HepG2 (cell line): Measurements from ENCODE around the gene OLR1. TPM values are rescaled to one million over a fixed set of nuclear protein-coding genes. Genes with fewer than 3 reads are reported as not detected.

Source experiments
- ATAC-seq: fragments of 200-7000 bp; cut with Tn5 transposase; 3 replicates; pipeline ENCODE4 v1.9.1; 2020; ENCODE audit warnings: mild to moderate bottlenecking, moderate library complexity
- BruUV-seq: library from RNA; stranded (reverse); fragments of 400-500 nt; replicated peaks from 2 replicates; lab custom pipeline; 2021; lab: Mats Ljungman, UMichigan
- CTCF ChIA-PET: fragments of 300-600 bp; formaldehyde crosslinking; extraction: SDS; loops from one replicate; lab custom pipeline; 2021; ENCODE audit warnings: low total read pairs, inconsistent platforms, low intra/inter-chr PET ratio; lab: Yijun Ruan, JAX
- POLR2A ChIA-PET: fragments of 350-600 bp; sonication (Branson Sonifier 250); formaldehyde crosslinking; loops from one replicate; lab custom pipeline; 2020; ENCODE audit warnings: antibody characterized with exemption, inconsistent platforms; lab: Yijun Ruan, JAX
- DNase-seq: peaks from one replicate; pipeline ENCODE4 v3.0.0-alpha.2; 2015; ENCODE audit warnings: low spot score
- FAIRE-seq: peaks from 3 replicates; lab custom pipeline; 2011; peaks lifted over from hg19 to GRCh38; lab: Jason Lieb, UNC
- H2AFZ ChIP-seq: one replicate; pipeline ENCODE4 v1.6.1; 2011; ENCODE audit warnings: low read length, inconsistent platforms
- H3K27ac ChIP-seq: fragments of 300-600 bp; 3 replicates; pipeline ENCODE4 v1.8.0; 2011; ENCODE audit warnings: mixed run types, mild to moderate bottlenecking, mixed read lengths, low read length, inconsistent platforms; ENCODE audit not compliant: insufficient read depth; ENCODE audit errors: extremely low read length
- H3K27me3 ChIP-seq, 2 experiments: fragments of 200-600 bp in 1 of 2; 2 replicates in 1 of 2; 3 replicates in 1 of 2; pipeline versions ENCODE4 v1.6.0 to v1.8.0; 2011; ENCODE audit warnings: low read length in 2 of 2, mild to moderate bottlenecking in 2 of 2, moderate library complexity in 2 of 2, inconsistent platforms in 1 of 2; ENCODE audit not compliant: insufficient read depth in 2 of 2, control insufficient read depth in 1 of 2
- H3K36me3 ChIP-seq, 2 experiments: fragments of 200-600 bp in 1 of 2; replicated peaks in 1 of 2; 2 replicates in 1 of 2; 3 replicates in 1 of 2; pipeline versions ENCODE4 v1.5.1 to v1.8.0; 2011; ENCODE audit warnings: low read length in 2 of 2, inconsistent platforms in 1 of 2; ENCODE audit not compliant: insufficient read depth in 2 of 2, control insufficient read depth in 1 of 2
- H3K4me1 ChIP-seq: 2 replicates; pipeline ENCODE4 v1.5.1; 2012; ENCODE audit warnings: low read length, inconsistent platforms; ENCODE audit not compliant: insufficient read depth
- H3K4me2 ChIP-seq: 2 replicates; pipeline ENCODE4 v1.6.0; 2011; ENCODE audit warnings: low read depth, low read length, inconsistent platforms
- H3K4me3 ChIP-seq, 3 experiments: fragments of 200-600 bp in 1 of 3; sonication (generic), shearing (Covaris generic) in 1 of 3; replicated peaks in 1 of 3; 2 replicates each; pipeline ENCODE4 v1.5.1; 2011 to 2016; ENCODE audit warnings: low read length in 3 of 3, inconsistent platforms in 2 of 3, low read depth in 2 of 3, mild to moderate bottlenecking in 2 of 3, control low read depth in 1 of 3, mixed read lengths in 1 of 3; ENCODE audit not compliant: insufficient read depth in 1 of 3
- H3K79me2 ChIP-seq: one replicate; pipeline ENCODE4 v1.6.1; 2011; ENCODE audit warnings: low read length, inconsistent platforms; ENCODE audit not compliant: insufficient read depth
- H3K9ac ChIP-seq: 2 replicates; pipeline ENCODE4 v1.6.0; 2011; ENCODE audit warnings: mild to moderate bottlenecking, low read depth, low read length, inconsistent platforms; ENCODE audit not compliant: insufficient read depth
- H3K9me3 ChIP-seq: 2 replicates; pipeline ENCODE4 v1.5.1; 2012; ENCODE audit warnings: mild to moderate bottlenecking, low read length
- H4K20me1 ChIP-seq: 2 replicates; pipeline ENCODE4 v1.6.0; 2011; ENCODE audit warnings: inconsistent platforms, mild to moderate bottlenecking, low read length, moderate library complexity; ENCODE audit not compliant: insufficient read depth
- ELF4 ChIP-seq: sonication (generic); formaldehyde crosslinking; IDR thresholded peaks from 2 replicates; pipeline ENCODE4 v1.5.0; 2020; ENCODE audit warnings: missing genetic modification reagents, mild to moderate bottlenecking, moderate library complexity, borderline replicate concordance
- KDM5A ChIP-seq: fragments of 200-600 bp; sonication (generic); IDR thresholded peaks from 2 replicates; pipeline ENCODE4 v1.7.0; 2018; ENCODE audit warnings: antibody characterized with exemption, mild to moderate bottlenecking, low read length, borderline replicate concordance
- NFE2L1 ChIP-seq: sonication (generic); formaldehyde crosslinking; IDR thresholded peaks from 2 replicates; pipeline ENCODE4 v1.4.0; 2020; ENCODE audit warnings: missing genetic modification reagents, mild to moderate bottlenecking, borderline replicate concordance
- NR2C2 ChIP-seq: sonication (generic); formaldehyde crosslinking; IDR thresholded peaks from 2 replicates; pipeline ENCODE4 v1.4.0; 2020; ENCODE audit warnings: missing genetic modification reagents, mild to moderate bottlenecking, moderate library complexity, borderline replicate concordance
- SALL2 ChIP-seq: sonication (generic); formaldehyde crosslinking; IDR thresholded peaks from 2 replicates; pipeline ENCODE4 v1.8.1; 2023; ENCODE audit warnings: mild to moderate bottlenecking, missing genetic modification reagents, inconsistent platforms
- SUZ12 ChIP-seq: fragments of 150-350 bp; IDR thresholded peaks from 2 replicates; pipeline ENCODE4 v1.6.1; 2014; ENCODE audit warnings: low read depth, low read length
- TBP ChIP-seq: sonication (generic); formaldehyde crosslinking; IDR thresholded peaks from 2 replicates; pipeline ENCODE4 v1.5.0; 2020; ENCODE audit warnings: missing genetic modification reagents
- TMF1 ChIP-seq: sonication (generic); formaldehyde crosslinking; IDR thresholded peaks from 2 replicates; pipeline ENCODE4 v1.8.1; 2022; ENCODE audit warnings: low read depth, missing genetic modification reagents
- ZNF34 ChIP-seq: sonication (generic); formaldehyde crosslinking; IDR thresholded peaks from 2 replicates; pipeline ENCODE4 v1.4.0; 2020; ENCODE audit warnings: mild to moderate bottlenecking, missing genetic modification reagents, borderline replicate concordance
- ZNF572 ChIP-seq: sonication (generic); formaldehyde crosslinking; IDR thresholded peaks from 2 replicates; pipeline ENCODE4 v1.5.1; 2020; ENCODE audit warnings: mild to moderate bottlenecking, missing genetic modification reagents
- WGBS: methylation state at CpG from one replicate; pipeline ENCODE4 v1.1.6; 2017; ENCODE audit warnings: low lambda C conversion rate; 5-methylcytosine and 5-hydroxymethylcytosine counted together
- in situ Hi-C: cut with HindIII; loops from 2 replicates; pipeline ENCODE4 v1.10.0; 2017; ENCODE audit warnings: low pct_unique_long_range_greater_than_20kb; ENCODE audit not compliant: extremely low pct_ligation_motif_present
- intact Hi-C: fragments of 100-400 bp; cut with micrococcal nuclease; formaldehyde crosslinking; loops from one replicate; pipeline ENCODE4 v1.10.0; 2022; ENCODE audit not compliant: unreplicated experiment
- polyA plus RNA-seq, 8 experiments: library from polyadenylated mRNA; depleted of rRNA in 3 of 8; stranded (reverse) in 7 of 8; unstranded in 1 of 8; fragments of >200 nt; fragmentation: Illumina TruSeq in 4 of 8; extraction: Trizol in 4 of 8; gene quantifications; 2 replicates each; pipeline versions ENCODE4 v1.2.1 to v1.2.3, GENCODE V29; 2011 to 2016; ENCODE audit warnings: low read depth in 4 of 8, missing spikeins in 1 of 8, mixed read lengths in 1 of 8; ENCODE audit not compliant: insufficient read depth in 1 of 8
- total RNA-seq, 5 experiments: library from RNA; depleted of rRNA; stranded (reverse); fragments of >200 nt; fragmentation: Illumina TruSeq; extraction: Trizol; gene quantifications; 2 replicates each; pipeline ENCODE4 v1.2.3, GENCODE V29; 2016; ENCODE audit warnings: low read depth in 1 of 5
- TF ChIP-seq, protein P1 (sequence below): sonication (generic); formaldehyde crosslinking; IDR thresholded peaks from 2 replicates; pipeline ENCODE4 v1.9.0; 2021; ENCODE audit warnings: missing genetic modification reagents, mild to moderate bottlenecking, borderline replicate concordance
- TF ChIP-seq, protein P2 (sequence below): sonication (generic); formaldehyde crosslinking; IDR thresholded peaks from 2 replicates; pipeline ENCODE4 v1.5.0; 2020; ENCODE audit warnings: missing genetic modification reagents

The OLR1 gene
- total and polyA plus RNA-seq, 2 of the 13 experiments (the other 11 are each of a cell fraction or from before 2014, with no cell fraction given) = not detected

DNA sequence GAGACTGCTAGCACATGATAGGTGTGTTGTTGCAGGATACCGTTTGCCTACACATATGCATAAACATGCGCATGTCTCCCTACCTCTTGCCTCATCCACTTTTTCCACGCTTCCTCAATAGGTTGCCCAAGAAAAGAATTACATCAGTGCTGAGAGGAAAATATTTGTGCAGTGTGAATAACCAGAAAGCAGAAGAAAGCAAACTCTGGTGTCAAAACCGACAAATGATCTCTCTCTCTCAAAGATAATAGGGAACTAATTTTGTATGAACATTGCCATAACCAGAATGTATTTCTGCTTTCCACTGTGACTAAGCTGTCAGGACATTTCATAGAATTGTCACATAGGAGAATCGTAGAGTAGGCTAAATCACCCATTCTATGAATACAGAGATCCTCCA is 43.2 kb downstream of the OLR1 start:
- 10% methylated on average over 5 of the region's 5 CpGs for WGBS
- Histone ChIP-seq H3K79me2 (no peaks in the 10 kb centered on the region), H3K27ac (no peak overlapping the region), H3K27me3 (peaks cover 0 to 11% of the 10 kb centered on the region in 2 experiments; a peak in 2 of 5 replicates), H3K4me2 (no peak overlapping the region), H3K9ac (no peak overlapping the region), H3K4me3 (no peak overlapping the region), H2AFZ (no peak overlapping the region), H3K9me3 (no peaks in the 10 kb centered on the region), H4K20me1 (no peaks in the 10 kb centered on the region), H3K36me3 (no peaks in the 10 kb centered on the region), H3K4me1 (no peaks in the 10 kb centered on the region)
- DNase-seq = no peak
- intact Hi-C loops = no loop called here
- no TSS peak for BruUV-seq
- FAIRE-seq = no peak
- TF ChIP-seq SUZ12 (no peak), ZNF572 (no peak), TBP (CRISPR knock-in tag) (no peak), NR2C2 (CRISPR knock-in tag) (no peak), SALL2 (CRISPR knock-in tag) (no peak), NFE2L1 (CRISPR knock-in tag) (no peak), ZNF34 (CRISPR knock-in tag) (no peak), TMF1 (CRISPR knock-in tag) (no peak), KDM5A (no peak), ELF4 (CRISPR knock-in tag) (no peak)
- TF ChIP-seq, protein P1, sequence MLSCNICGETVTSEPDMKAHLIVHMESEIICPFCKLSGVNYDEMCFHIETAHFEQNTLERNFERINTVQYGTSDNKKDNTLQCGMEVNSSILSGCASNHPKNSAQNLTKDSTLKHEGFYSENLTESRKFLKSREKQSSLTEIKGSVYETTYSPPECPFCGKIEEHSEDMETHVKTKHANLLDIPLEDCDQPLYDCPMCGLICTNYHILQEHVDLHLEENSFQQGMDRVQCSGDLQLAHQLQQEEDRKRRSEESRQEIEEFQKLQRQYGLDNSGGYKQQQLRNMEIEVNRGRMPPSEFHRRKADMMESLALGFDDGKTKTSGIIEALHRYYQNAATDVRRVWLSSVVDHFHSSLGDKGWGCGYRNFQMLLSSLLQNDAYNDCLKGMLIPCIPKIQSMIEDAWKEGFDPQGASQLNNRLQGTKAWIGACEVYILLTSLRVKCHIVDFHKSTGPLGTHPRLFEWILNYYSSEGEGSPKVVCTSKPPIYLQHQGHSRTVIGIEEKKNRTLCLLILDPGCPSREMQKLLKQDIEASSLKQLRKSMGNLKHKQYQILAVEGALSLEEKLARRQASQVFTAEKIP (CRISPR knock-in tag) = no peak
- TF ChIP-seq, protein P2, sequence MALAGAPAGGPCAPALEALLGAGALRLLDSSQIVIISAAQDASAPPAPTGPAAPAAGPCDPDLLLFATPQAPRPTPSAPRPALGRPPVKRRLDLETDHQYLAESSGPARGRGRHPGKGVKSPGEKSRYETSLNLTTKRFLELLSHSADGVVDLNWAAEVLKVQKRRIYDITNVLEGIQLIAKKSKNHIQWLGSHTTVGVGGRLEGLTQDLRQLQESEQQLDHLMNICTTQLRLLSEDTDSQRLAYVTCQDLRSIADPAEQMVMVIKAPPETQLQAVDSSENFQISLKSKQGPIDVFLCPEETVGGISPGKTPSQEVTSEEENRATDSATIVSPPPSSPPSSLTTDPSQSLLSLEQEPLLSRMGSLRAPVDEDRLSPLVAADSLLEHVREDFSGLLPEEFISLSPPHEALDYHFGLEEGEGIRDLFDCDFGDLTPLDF = no peak
- in situ Hi-C loops = no loop called here
- ChIA-PET POLR2A (no interaction called here), CTCF (no interaction called here)
- ATAC-seq = no peak
